ENCODE data around the gene KDM3A. TPM values are rescaled to one million over a fixed set of nuclear protein-coding genes. Genes with fewer than 3 reads are reported as not detected.
A peak's percentile ranks its signal among the peaks of the same experiment; 100 is the strongest.

KDM3A gene
- total RNA-seq, 3 donors from 2014 or later = 36.1 to 73.6 (median 53.6) TPM

- H3K36me3 ChIP-seq (ENCODE audit: low read depth) = peaks cover 6% of the 10 kb centered on the region
- TF ChIP-seq CTCF (IDR thresholded peaks at IDR 0.05) = no peak
- DNase-seq (no peak), ATAC-seq (no peak)
- intact Hi-C loops (cut with DNase I, micrococcal nuclease) = no loop called here
- H3K4me3 ChIP-seq = no peak overlapping the region
- no peaks in the 10 kb centered on the region for H3K9me3 ChIP-seq
- H3K4me1 ChIP-seq (ENCODE audit: low read depth) = no peaks in the 10 kb centered on the region
Measured at GRCh38 chr2:86510436-86510933, 69.3 kb downstream of the KDM3A start.

- no peaks in the 10 kb centered on the region for H3K4me1 ChIP-seq (ENCODE audit: low read depth)
- H3K36me3 ChIP-seq (ENCODE audit: low read depth) = peaks cover 2% of the 10 kb centered on the region
- no peaks in the 10 kb centered on the region for H3K9me3 ChIP-seq
- no peak for ATAC-seq
- DNase-seq = no peak
- intact Hi-C loops (cut with DNase I, micrococcal nuclease) = no loop called here
- TF ChIP-seq CTCF (IDR thresholded peaks at IDR 0.05) = no peak
- no peak overlapping the region for H3K4me3 ChIP-seq
Measured at GRCh38 chr2:86512034-86512433, 70.9 kb downstream of the KDM3A start.

- Histone ChIP-seq H3K4me1 (ENCODE audit: low read depth) (no peaks in the 10 kb centered on the region), H3K36me3 (ENCODE audit: low read depth) (no peaks in the 10 kb centered on the region), H3K9me3 (no peaks in the 10 kb centered on the region), H3K4me3 (no peak overlapping the region)
- TF ChIP-seq CTCF (IDR thresholded peaks at IDR 0.05) = no peak
- ATAC-seq (no peak), DNase-seq (no peak)
- intact Hi-C loops (cut with DNase I, micrococcal nuclease) = no loop called here
Measured at GRCh38 chr2:86512892-86513291, 71.7 kb downstream of the KDM3A start.

GRCh38 chr2:86513948-86514660, 72.9 kb downstream of the KDM3A start:
- intact Hi-C loops (cut with DNase I, micrococcal nuclease) = no loop called here
- Histone ChIP-seq H3K4me3 (no peak overlapping the region), H3K4me1 (ENCODE audit: low read depth) (no peaks in the 10 kb centered on the region), H3K36me3 (ENCODE audit: low read depth) (no peaks in the 10 kb centered on the region), H3K9me3 (no peaks in the 10 kb centered on the region)
- DNase-seq (no peak), ATAC-seq (no peak)
- no peak for TF ChIP-seq CTCF (IDR thresholded peaks at IDR 0.05)

GRCh38 chr2:86518481-86518880, 77.3 kb downstream of the KDM3A start:
- intact Hi-C loops (cut with DNase I, micrococcal nuclease) = no loop called here
- H3K4me1 ChIP-seq (ENCODE audit: low read depth) = no peaks in the 10 kb centered on the region
- no peak overlapping the region for H3K4me3 ChIP-seq
- ATAC-seq (peak; percentile 52), DNase-seq (peak in 1 of 3 donors; percentile 28)
- no peak for TF ChIP-seq CTCF (IDR thresholded peaks at IDR 0.05)
- peaks cover 6% of the 10 kb centered on the region for H3K9me3 ChIP-seq
- no peaks in the 10 kb centered on the region for H3K36me3 ChIP-seq (ENCODE audit: low read depth)
